ENCODE measurements around the gene HEATR5A.

GRCh38 chr14:31421200-31421599 lies 850 bp upstream of the HEATR5A start:
- TF ChIP-seq CTCF (IDR thresholded peaks at IDR 0.05) (no peak), EP300 (IDR thresholded peaks at IDR 0.05) (no peak), POLR2A (IDR thresholded peaks at IDR 0.05) (no peak)
